Measurements from ENCODE around the gene RITA1.
A peak's percentile ranks its signal among the peaks of the same experiment; 100 is the strongest.

The RITA1 gene

GRCh38 chr12:113174461-113175384 is 10.8 kb upstream of the RITA1 start:
- in situ Hi-C loops (cut with HindIII; ENCODE audit: low pct_ligation_motif_present, low sequenced_read_pairs), result loop anchor here (25.0 kb wide), 1 partner anchor 137 kb away; no protein-coding TSS in a partner anchor

DNA sequence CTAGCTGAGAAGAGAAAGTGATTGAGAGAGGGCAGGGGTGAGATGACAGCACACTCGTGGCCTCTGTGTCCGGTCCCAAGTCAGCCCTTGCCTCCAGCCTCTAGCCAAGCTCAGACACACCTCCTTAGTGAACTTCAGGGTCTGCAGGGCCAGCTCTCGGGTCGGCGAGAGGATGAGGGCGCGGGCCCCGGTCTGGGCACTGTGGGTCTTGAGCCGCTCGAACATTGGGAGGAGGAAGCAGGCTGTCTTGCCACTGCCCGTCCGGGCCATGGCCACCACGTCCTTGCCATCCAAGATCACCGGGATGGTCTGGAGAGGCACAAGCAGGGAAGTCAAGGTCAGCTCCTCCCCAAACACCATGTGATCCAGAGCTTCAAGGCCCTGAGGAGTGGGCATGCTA is 6.5 kb upstream of the RITA1 start:
- no peaks in the 10 kb centered on the region for H3K27me3 ChIP-seq (replicated peaks)
- in situ Hi-C loops (cut with HindIII; ENCODE audit: low pct_ligation_motif_present, low sequenced_read_pairs), result no loop called here
- TF ChIP-seq, protein P1, sequence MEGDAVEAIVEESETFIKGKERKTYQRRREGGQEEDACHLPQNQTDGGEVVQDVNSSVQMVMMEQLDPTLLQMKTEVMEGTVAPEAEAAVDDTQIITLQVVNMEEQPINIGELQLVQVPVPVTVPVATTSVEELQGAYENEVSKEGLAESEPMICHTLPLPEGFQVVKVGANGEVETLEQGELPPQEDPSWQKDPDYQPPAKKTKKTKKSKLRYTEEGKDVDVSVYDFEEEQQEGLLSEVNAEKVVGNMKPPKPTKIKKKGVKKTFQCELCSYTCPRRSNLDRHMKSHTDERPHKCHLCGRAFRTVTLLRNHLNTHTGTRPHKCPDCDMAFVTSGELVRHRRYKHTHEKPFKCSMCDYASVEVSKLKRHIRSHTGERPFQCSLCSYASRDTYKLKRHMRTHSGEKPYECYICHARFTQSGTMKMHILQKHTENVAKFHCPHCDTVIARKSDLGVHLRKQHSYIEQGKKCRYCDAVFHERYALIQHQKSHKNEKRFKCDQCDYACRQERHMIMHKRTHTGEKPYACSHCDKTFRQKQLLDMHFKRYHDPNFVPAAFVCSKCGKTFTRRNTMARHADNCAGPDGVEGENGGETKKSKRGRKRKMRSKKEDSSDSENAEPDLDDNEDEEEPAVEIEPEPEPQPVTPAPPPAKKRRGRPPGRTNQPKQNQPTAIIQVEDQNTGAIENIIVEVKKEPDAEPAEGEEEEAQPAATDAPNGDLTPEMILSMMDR (IDR thresholded peaks at IDR 0.05; ENCODE audit: low read depth, low read length, missing control alignments), result no peak
- no peak for DNase-seq
- no peak overlapping the region for H3K4me3 ChIP-seq (ENCODE audit: low read depth, low read length)
- no peak overlapping the region for H3K27ac ChIP-seq
- H3K36me3 ChIP-seq (replicated peaks), result peaks cover 43% of the 10 kb centered on the region

More at GRCh38 chr12:113174461-113175384, 10.8 kb upstream of the RITA1 start:
- H3K36me3 ChIP-seq (replicated peaks), result peaks cover 76% of the 10 kb centered on the region
- H3K4me3 ChIP-seq (ENCODE audit: low read depth, low read length), result no peak overlapping the region
- no peaks in the 10 kb centered on the region for H3K27me3 ChIP-seq (replicated peaks)
- peak; percentile 60 for DNase-seq
- H3K27ac ChIP-seq, result no peak overlapping the region
- TF ChIP-seq, protein P1 (IDR thresholded peaks at IDR 0.05; ENCODE audit: low read depth, low read length, missing control alignments), result peak; percentile 99

- TF ChIP-seq, protein P1 (IDR thresholded peaks at IDR 0.05; ENCODE audit: low read depth, low read length, missing control alignments), result no peak
- no peak overlapping the region for H3K27ac ChIP-seq
These were observed 5.2 kb upstream of the RITA1 start for GRCh38 chr12:113180333-113180732.

GRCh38 chr12:113181975-113182374 is 3.5 kb upstream of the RITA1 start:
- Histone ChIP-seq H3K4me3 (ENCODE audit: low read depth, low read length) (no peak overlapping the region), H3K36me3 (replicated peaks) (peaks cover 26% of the 10 kb centered on the region), H3K27me3 (replicated peaks) (no peaks in the 10 kb centered on the region), H3K27ac (no peak overlapping the region)
- DNase-seq, result no peak
- TF ChIP-seq, protein P1 (IDR thresholded peaks at IDR 0.05; ENCODE audit: low read depth, low read length, missing control alignments), result no peak
- in situ Hi-C loops (cut with HindIII; ENCODE audit: low pct_ligation_motif_present, low sequenced_read_pairs), result no loop called here

More at GRCh38 chr12:113180333-113180732, 5.2 kb upstream of the RITA1 start:
- in situ Hi-C loops (cut with HindIII; ENCODE audit: low pct_ligation_motif_present, low sequenced_read_pairs), result no loop called here
- H3K27me3 ChIP-seq (replicated peaks), result no peaks in the 10 kb centered on the region
- no peak overlapping the region for H3K4me3 ChIP-seq (ENCODE audit: low read depth, low read length)
- DNase-seq, result no peak
- peaks cover 35% of the 10 kb centered on the region for H3K36me3 ChIP-seq (replicated peaks)

- in situ Hi-C loops (cut with HindIII; ENCODE audit: low pct_ligation_motif_present, low sequenced_read_pairs), result no loop called here
- Histone ChIP-seq H3K4me3 (ENCODE audit: low read depth, low read length) (no peak overlapping the region), H3K36me3 (replicated peaks) (peaks cover 15% of the 10 kb centered on the region), H3K27me3 (replicated peaks) (no peaks in the 10 kb centered on the region), H3K27ac (no peak overlapping the region)
- no peak for DNase-seq
- TF ChIP-seq, protein P1 (IDR thresholded peaks at IDR 0.05; ENCODE audit: low read depth, low read length, missing control alignments), result no peak
These were observed 2.4 kb upstream of the RITA1 start for GRCh38 chr12:113183030-113183589.

All from brain microvascular endothelial cell (primary cell).